ENCODE data around the gene DACT3. TPM values are rescaled to one million over a fixed set of nuclear protein-coding genes. Genes with fewer than 3 reads are reported as not detected.

The DACT3 gene, protein sequence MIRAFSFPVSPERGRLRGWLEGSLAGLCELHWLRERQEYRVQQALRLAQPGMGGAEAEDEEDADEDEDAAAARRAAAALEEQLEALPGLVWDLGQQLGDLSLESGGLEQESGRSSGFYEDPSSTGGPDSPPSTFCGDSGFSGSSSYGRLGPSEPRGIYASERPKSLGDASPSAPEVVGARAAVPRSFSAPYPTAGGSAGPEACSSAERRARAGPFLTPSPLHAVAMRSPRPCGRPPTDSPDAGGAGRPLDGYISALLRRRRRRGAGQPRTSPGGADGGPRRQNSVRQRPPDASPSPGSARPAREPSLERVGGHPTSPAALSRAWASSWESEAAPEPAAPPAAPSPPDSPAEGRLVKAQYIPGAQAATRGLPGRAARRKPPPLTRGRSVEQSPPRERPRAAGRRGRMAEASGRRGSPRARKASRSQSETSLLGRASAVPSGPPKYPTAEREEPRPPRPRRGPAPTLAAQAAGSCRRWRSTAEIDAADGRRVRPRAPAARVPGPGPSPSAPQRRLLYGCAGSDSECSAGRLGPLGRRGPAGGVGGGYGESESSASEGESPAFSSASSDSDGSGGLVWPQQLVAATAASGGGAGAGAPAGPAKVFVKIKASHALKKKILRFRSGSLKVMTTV
- 10.0 TPM for total RNA-seq
- long read RNA-seq, transcript DACT3-202 (4 exons, 2,834 nt), result major isoform, 11 of 18 reads
- long read RNA-seq, partial matches to known transcripts, result 2 of 18 reads
- long read RNA-seq, other reads (novel, unspliced or antisense), result 5 of 18 reads

DNA sequence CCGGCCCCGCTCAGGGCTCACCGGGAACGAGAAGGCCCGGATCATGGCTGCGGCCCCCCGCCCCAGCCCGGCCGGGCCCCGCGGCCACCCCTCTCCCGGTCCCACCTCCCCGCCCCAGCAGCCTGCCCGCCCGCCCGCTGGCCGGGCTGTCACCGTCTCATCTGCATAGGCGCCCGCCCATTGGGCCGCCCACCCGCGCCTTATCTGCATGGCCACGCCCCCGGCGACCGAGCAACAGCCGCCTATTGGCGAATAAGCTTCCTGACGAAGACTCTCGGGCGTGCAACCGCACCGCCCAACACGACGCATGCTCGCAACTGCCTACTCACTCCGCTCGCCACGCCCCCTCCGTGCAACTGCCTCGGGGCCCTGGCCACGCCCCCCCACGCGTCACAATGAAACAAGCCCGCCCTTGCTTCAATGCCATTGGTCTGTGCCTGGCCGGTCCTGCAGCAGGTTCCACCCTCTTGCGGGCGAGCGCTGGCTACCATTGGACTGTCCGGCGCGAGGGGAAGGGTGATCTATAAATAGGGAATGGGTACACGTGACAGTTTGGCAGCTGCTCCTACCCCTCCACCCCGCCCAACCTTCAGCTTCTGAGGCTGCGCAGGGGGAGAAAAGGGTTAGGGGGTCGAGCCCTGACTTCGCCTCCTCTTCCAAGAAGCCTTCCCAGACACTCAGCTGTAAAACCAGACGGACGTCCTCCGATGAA lies at the start of gene DACT3:
Gene DACT3 (minus strand): TSS at position 163 of the 712 bp plus-strand sequence. CDS start 118 bp downstream, at position 45.
- Histone ChIP-seq H3K4me1 (peaks cover 21% of the 10 kb centered on the region), H3K27ac (peak within 1 kb of the TSS; percentile 56), H3K9me3 (no peaks in the 10 kb centered on the region), H3K27me3 (peaks cover 30% of the 10 kb centered on the region), H3K4me3 (peak within 1 kb of the TSS; percentile 57), H3K36me3 (no peaks in the 10 kb centered on the region)
- peak; percentile 100 for DNase-seq
- ATAC-seq, result peak; percentile 97
- intact Hi-C loops (cut with DNase I), result loop anchor here (5.0 kb wide), 1 partner anchor 49 kb away; no protein-coding TSS in a partner anchor
- TF ChIP-seq, protein P1, sequence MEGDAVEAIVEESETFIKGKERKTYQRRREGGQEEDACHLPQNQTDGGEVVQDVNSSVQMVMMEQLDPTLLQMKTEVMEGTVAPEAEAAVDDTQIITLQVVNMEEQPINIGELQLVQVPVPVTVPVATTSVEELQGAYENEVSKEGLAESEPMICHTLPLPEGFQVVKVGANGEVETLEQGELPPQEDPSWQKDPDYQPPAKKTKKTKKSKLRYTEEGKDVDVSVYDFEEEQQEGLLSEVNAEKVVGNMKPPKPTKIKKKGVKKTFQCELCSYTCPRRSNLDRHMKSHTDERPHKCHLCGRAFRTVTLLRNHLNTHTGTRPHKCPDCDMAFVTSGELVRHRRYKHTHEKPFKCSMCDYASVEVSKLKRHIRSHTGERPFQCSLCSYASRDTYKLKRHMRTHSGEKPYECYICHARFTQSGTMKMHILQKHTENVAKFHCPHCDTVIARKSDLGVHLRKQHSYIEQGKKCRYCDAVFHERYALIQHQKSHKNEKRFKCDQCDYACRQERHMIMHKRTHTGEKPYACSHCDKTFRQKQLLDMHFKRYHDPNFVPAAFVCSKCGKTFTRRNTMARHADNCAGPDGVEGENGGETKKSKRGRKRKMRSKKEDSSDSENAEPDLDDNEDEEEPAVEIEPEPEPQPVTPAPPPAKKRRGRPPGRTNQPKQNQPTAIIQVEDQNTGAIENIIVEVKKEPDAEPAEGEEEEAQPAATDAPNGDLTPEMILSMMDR (IDR thresholded peaks at IDR 0.05), result no peak

- ATAC-seq (no peak), DNase-seq (no peak)
- intact Hi-C loops (cut with DNase I), result no loop called here
- peaks cover 39% of the 10 kb centered on the region for H3K36me3 ChIP-seq
- no peak overlapping the region for H3K27ac ChIP-seq
- H3K4me3 ChIP-seq, result no peak overlapping the region
- H3K27me3 ChIP-seq, result no peaks in the 10 kb centered on the region
- H3K4me1 ChIP-seq, result peaks cover 15% of the 10 kb centered on the region
- no peaks in the 10 kb centered on the region for H3K9me3 ChIP-seq
- TF ChIP-seq, protein P1 (IDR thresholded peaks at IDR 0.05), result no peak
These were observed 49.7 kb upstream of the DACT3 start for GRCh38 chr19:46710687-46711086.

DNA sequence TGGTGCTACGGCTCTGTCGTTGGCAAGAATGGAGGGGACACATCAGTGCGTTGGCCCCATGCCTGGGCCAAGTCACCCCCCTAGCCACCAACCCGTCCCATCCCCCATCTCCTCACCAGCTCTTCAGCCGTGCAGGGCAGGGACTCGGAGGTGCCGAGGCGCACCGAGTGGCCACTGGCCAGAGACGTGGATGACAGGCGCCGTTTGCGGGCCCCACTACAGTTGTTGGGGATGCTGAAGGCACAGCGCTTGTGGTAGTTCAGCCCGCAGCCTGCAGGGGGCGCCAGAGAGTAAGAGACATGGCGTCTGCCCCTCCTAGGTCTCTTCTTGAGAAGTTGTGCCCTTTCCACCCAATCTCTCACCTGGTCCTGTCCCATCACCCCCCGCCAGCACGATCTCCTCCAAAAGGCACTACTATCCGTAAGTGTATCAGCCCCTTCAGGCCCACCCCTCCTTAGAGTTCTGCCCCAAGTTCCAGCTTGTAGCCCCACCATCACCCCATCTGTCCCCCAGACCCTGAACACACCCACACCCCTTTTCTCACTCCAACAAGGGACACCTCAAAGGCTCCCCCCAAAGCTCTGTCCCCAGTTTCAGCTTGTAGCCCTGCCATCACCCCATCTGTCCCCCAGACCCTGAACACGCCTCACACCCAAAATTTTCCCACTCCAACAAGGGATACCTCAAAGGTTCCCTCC lies 43.5 kb upstream of the DACT3 start:
- TF ChIP-seq, protein P1 (IDR thresholded peaks at IDR 0.05), result peak; percentile 98
- Histone ChIP-seq H3K9me3 (no peaks in the 10 kb centered on the region), H3K4me1 (no peaks in the 10 kb centered on the region), H3K4me3 (no peak overlapping the region), H3K27ac (no peak overlapping the region), H3K36me3 (peaks cover 64% of the 10 kb centered on the region), H3K27me3 (no peaks in the 10 kb centered on the region)
- DNase-seq (peak; percentile 90), ATAC-seq (peak; percentile 95)
- intact Hi-C loops (cut with DNase I), result no loop called here

DNA sequence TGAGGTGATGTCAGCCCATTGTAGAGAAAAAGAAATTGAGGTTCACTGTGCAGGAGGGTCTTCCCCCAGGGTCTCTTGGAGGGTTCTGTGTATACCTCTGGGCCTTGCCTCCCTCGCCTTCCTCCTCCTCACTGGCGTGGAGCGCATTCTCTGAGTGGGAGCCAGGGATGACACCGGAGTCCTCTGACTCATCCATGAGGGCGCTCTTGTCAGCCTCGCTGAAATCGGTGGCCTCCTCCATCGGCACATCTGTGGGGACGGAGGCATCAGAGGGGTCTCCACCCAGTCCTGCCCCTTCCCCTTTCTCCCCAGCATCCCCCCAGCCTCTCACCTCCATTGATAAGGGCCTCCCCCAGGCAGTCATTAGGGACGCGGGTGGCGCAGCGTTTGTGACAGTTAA lies 39.7 kb upstream of the DACT3 start:
- Histone ChIP-seq H3K4me3 (no peak overlapping the region), H3K36me3 (peaks cover 65% of the 10 kb centered on the region), H3K27me3 (no peaks in the 10 kb centered on the region), H3K4me1 (peaks cover 4% of the 10 kb centered on the region), H3K9me3 (no peaks in the 10 kb centered on the region), H3K27ac (no peak overlapping the region)
- intact Hi-C loops (cut with DNase I), result no loop called here
- TF ChIP-seq, protein P1 (IDR thresholded peaks at IDR 0.05), result no peak
- ATAC-seq (no peak), DNase-seq (no peak)

All from upper lobe of right lung (tissue), 1 donor.